ENCODE measurements around the gene CHEK1. TPM values are rescaled to one million over a fixed set of nuclear protein-coding genes. Genes with fewer than 3 reads are reported as not detected.

Gene CHEK1
- total RNA-seq, 1 experiment from 2014 or later: 57.7 TPM

- peak; percentile 89 for DNase-seq (ENCODE audit: low spot score)
Measured at GRCh38 chr11:125626288-125626950, 1.5 kb downstream of the CHEK1 start.

GRCh38 chr11:125627236-125627910 lies 2.4 kb downstream of the CHEK1 start:
- no peak for DNase-seq (ENCODE audit: low spot score)

- no peak for DNase-seq (ENCODE audit: low spot score)
Measured at GRCh38 chr11:125637840-125638239, 12.9 kb downstream of the CHEK1 start.

DNA sequence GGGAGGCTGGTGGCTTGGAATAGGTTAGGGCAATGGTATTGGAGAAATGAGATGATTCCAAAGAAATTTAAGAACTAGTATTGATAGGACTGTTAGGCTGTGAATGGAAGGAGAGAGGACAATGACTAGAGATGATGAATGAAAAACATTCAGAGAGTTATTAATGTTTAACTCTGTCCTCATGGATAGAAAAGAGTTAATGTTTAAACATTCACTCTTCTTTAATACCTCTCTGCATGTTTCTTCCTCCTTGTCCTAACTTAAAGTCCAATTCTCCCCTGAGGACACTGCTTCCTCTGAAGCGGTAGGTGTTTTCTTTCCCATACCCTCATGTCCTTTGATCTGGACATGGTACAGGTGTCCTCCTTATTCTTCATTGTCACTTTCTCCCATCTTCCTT lies 13.4 kb downstream of the CHEK1 start:
- DNase-seq (ENCODE audit: low spot score): no peak

DNA sequence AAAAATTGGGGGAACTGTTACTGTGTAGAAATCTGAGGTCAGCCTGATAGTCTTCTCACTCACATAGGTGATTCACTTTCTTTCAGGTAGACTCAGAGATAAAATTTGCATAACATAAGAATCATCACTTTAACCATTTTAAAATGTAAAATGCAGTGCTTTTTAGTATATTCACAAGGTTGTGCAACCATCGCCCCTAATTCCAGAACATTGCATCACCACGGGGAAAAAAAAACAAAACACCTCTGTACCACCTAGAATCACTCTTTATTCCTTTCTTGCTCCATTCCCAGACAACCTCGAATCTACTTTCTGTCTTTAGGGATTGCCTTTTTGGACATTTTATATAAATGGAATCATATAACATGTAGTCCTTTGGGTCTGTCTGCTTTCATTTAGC lies 20.9 kb downstream of the CHEK1 start:
- DNase-seq (ENCODE audit: low spot score): no peak

DNA sequence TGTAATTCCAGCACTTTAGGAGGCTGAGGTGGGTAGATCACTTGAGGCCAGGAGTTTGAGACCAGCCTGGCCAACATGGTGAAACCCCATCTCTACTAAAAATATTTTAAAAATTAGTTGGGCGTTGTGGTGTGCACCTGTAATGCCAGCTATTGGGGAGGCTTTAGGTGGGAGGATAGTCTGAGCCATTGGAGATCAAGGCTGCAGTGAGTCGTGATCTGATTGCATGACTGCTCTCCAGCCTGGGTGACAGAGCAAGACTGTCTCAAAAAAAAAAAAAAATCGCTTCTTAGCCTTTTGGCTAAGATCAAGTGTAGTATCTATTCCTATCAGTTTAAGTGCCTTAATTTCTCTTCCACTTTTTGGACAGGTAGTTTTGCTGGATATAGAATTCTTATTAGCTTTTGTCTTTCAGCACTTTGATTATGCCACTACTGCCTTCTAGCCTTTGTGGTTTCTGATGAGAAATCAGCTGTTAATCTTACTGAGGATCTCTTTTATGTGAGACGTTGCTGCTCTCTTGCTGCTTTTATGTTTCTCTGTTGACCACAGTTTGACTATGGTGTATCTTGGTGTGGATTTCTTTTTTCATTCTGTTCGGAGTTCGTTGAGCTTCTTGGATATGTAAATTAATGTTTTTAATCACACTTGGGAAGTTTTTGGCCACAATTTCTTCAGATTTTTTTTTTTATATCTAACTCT lies 24.7 kb downstream of the CHEK1 start:
- DNase-seq (ENCODE audit: low spot score): no peak

DNA sequence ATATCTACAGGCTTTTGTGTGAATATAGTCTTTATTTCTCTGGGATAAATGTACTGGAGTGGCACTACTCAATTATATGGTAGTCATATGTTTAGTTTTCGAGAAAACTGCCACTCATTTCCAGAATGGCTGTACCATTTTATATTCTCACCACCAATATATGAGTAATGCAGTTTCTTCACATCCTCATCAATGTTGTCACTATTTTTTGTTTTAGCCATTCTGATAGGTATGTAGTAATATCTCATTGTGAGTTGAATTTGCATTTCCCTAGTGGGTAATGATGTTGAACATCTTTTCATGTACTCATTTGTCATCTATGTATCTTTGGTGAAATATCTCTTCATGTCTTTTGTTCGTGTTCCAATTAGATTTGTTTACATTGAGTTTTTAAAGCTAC lies 37.7 kb downstream of the CHEK1 start:
- DNase-seq (ENCODE audit: low spot score): no peak

- DNase-seq (ENCODE audit: low spot score): no peak
Measured at GRCh38 chr11:125663910-125664309, 38.9 kb downstream of the CHEK1 start.

DNA sequence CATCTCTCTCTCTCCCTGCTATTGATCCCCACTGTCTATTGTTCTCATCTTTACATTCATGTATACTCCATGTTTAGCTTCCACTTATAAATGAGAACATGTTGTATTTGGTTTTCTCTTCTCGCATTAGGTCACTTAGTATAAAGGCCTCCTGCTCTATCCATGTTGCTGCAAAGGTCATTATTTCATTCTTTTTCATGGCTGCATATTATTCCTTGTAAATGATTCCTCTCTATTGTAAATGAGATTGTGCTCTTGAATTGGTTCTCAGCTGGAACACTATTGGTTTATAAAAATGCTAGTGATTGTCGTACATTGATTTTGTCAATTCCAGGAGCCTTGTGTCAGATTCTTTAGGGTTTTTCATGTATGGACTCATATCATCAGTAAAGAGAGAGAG lies 42.2 kb downstream of the CHEK1 start:
- no peak for DNase-seq (ENCODE audit: low spot score)

DNA sequence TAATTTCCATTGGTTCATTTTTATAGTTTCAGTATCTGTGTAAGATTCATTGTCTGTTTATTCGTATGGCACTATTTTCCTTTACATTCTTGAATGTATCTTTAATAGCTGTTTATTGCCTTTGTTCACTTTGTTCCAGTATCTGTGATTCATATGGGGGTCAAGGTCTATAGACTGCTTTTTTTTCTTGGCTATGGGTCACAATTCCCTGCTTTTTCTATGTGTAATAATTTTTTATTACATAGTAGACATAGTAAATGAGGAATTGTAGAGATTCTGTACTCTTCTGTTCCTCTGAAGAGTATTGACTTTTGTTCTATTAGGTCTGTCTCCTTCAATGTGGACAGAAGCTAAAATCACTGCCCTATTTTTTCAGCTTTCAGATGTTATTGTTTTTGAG lies 45.2 kb downstream of the CHEK1 start:
- DNase-seq (ENCODE audit: low spot score): no peak

- DNase-seq (ENCODE audit: low spot score): no peak
Measured at GRCh38 chr11:125671561-125671960, 46.6 kb downstream of the CHEK1 start.

- no peak for DNase-seq (ENCODE audit: low spot score)
Measured at GRCh38 chr11:125674210-125674609, 49.2 kb downstream of the CHEK1 start.

GRCh38 chr11:125675196-125675595 lies 50.2 kb downstream of the CHEK1 start:
- no peak for DNase-seq (ENCODE audit: low spot score)

- DNase-seq (ENCODE audit: low spot score): no peak
Measured at GRCh38 chr11:125679397-125679796, 54.4 kb downstream of the CHEK1 start.

DNA sequence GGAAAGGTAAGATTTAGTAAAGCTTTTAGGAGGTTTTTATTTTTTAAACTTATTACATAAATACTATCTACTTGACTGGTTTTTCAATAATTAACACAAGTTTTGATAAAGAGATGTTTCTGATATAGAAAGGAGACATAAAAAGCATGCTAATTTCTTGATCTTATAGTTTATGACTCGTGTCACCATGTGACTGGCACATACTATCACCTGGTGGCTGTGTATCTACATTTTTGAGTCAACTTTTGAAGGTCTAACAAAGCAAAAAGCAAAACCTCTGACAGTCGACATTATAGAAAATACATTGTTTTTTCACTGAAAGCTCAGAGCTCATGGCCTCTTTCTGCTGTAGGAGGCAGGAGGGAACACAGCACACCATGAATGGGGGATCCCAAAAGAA lies 54.9 kb downstream of the CHEK1 start:
- DNase-seq (ENCODE audit: low spot score): no peak

DNA sequence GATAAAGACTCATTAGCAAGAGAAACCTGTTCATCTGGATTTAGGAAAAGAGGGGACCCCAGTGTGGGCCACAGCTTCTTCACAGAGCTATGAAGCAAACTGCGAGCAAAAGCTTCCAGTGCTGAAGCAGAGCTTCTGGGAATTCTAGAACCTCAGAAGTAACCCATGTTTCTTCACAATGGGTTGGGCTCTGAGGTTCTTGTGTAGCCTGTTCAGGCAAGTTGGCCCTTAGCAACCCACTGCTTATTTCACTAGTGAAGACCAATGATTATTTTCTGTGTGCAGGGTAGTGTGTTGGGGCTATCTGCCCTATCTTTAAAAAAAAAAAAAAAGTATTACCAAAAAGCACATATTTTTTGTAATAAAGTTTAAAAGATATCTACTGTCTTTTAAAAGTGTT lies 55.8 kb downstream of the CHEK1 start, which contains the start of gene ACRV1:
ACRV1 (minus strand) TSS at position 101 of the 400 bp plus-strand sequence; CDS start at position 34, 67 bp downstream.
- DNase-seq (ENCODE audit: low spot score): no peak

DNA sequence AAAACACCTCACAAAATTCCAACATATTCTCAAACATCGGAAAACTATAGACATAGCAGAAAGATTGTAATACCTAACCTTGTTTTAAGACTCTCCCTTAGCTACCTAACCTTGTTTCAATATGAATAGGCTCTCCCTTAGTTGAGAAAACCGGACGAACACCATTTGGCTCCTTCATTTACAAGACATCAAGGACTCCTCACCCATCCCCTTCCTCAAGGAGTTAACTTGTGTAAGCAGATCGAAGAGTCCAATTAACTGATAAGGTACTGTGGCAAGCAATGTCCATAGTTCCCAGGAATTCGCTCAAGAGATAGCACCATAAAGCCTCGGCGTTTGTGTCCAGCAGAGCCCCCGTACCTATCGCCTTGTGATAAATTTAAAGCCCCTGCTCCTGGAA lies 60.3 kb downstream of the CHEK1 start:
- no peak for DNase-seq (ENCODE audit: low spot score)

DNA sequence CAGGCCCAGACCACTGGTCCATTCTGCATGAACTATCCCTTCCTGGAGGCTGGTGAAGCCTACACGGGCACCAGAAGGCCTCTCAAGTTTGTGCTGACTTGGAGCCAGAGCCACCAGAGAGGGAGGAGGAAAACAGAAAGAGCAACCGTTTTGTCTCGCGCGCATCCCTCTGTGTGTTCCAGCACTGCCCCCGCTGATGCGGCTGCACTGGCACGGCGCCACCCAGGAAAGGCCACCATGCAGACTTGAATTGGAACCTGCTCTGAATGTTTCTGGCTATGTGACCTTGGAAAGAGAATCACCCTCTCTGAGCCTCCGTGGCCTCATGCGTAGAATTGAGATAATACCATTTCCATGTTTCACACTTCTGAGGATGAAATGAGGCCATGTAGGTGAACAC lies 63.1 kb downstream of the CHEK1 start:
- DNase-seq (ENCODE audit: low spot score): no peak

GRCh38 chr11:125688632-125689031 lies 63.7 kb downstream of the CHEK1 start:
- DNase-seq (ENCODE audit: low spot score): no peak

GRCh38 chr11:125689274-125689859 lies 64.4 kb downstream of the CHEK1 start:
- DNase-seq (ENCODE audit: low spot score): no peak

DNA sequence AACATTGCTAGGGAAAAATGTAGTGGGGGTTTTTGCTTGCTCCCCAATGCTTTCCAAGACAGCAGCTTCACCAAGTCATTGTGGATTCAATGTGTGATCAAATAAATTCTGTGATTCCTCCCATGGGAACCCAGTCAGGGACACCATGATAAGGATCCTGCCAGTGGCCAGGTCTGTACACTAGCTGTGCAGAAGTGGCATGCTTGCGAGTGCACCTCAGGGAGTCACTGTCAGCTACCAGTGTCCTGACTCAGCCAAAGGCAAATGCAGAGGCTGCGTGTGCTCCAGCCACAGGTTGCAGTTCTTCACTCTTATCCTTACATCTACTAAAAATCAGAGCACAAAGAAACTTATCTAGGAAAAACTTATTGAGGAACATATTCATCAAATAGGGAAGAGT lies 65.0 kb downstream of the CHEK1 start:
- no peak for DNase-seq (ENCODE audit: low spot score)

DNA sequence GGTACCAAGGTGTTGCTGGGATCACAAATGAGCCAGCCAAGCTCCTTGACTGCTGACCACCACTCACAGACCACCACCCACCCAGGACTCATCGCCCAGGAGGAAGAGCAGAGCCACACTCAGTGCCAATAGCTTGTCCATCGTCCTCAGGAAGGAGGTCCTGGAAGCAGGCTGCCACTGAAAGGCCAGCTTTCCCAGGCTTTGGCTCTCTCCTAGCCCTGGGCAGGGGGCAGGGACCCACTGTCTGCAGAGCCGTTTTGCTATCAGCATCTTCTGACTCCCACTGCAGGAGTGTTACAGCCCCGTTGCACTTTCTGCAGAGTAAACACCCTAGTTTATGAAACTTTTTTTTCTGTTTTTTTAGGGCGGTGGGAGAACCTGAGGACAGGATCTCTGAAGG lies 67.9 kb downstream of the CHEK1 start:
- DNase-seq (ENCODE audit: low spot score): no peak

DNA sequence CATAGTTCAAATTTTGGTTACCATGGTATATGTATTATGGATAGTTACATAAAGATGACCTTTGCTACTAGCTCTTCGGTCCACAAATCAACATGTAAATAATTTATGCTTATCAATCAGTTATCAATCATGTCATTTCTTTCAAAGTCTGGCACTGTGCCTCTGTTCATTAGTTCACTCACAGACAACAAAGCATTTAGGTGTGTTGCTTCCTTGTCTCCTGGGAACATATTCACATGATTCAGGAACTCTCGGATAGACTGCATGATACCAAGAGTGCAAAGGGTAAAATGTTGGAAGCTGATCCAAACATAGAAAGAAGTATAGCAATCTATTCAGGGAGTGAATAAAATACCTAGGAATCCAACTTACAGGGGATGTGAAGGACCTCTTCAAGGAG lies 70.0 kb downstream of the CHEK1 start:
- DNase-seq (ENCODE audit: low spot score): no peak
